CD14-positive monocyte (primary cell): ENCODE data around the gene NXPH1. TPM values are rescaled to one million over a fixed set of nuclear protein-coding genes. Genes with fewer than 3 reads are reported as not detected.

Experiments
- DNase-seq, 3 donors: peaks; one replicate each; pipeline ENCODE4 v3.0.0-alpha.2; 2011 to 2022
- H2AFZ ChIP-seq: 2 replicates; pipeline ENCODE4 v1.6.0; 2012; ENCODE audit warnings: mild to moderate bottlenecking, low read depth, low read length, inconsistent platforms; ENCODE audit not compliant: insufficient read depth, poor library complexity, severe bottlenecking
- H3K27ac ChIP-seq, 2 donors: 1 replicate in 1 of 2; 2 replicates in 1 of 2; pipeline ENCODE4 v1.5.1; 2012 to 2013; ENCODE audit warnings: low read length in 2 of 2, control low read depth in 1 of 2, inconsistent platforms in 1 of 2, low read depth in 1 of 2, mild to moderate bottlenecking in 1 of 2
- H3K27me3 ChIP-seq, 2 donors: one replicate each; pipeline versions ENCODE4 v1.6.0 to v1.6.1; 2011 to 2013; ENCODE audit warnings: low read length in 2 of 2; ENCODE audit not compliant: control insufficient read depth in 2 of 2, insufficient read depth in 2 of 2
- H3K36me3 ChIP-seq, 2 donors: replicated peaks in 1 of 2; 1 replicate in 1 of 2; 2 replicates in 1 of 2; pipeline versions ENCODE4 v1.5.1 to v1.6.1; 2012 to 2013; ENCODE audit warnings: low read length in 2 of 2, control low read depth in 1 of 2, inconsistent platforms in 1 of 2, mild to moderate bottlenecking in 1 of 2; ENCODE audit not compliant: insufficient read depth in 2 of 2, control insufficient read depth in 1 of 2
- H3K4me1 ChIP-seq, 2 donors: 1 replicate in 1 of 2; 2 replicates in 1 of 2; pipeline versions ENCODE4 v1.5.1 to v1.6.1; 2012 to 2013; ENCODE audit warnings: low read length in 2 of 2, control low read depth in 1 of 2, inconsistent platforms in 1 of 2, mild to moderate bottlenecking in 1 of 2, moderate library complexity in 1 of 2; ENCODE audit not compliant: insufficient read depth in 2 of 2, control insufficient read depth in 1 of 2
- H3K4me2 ChIP-seq: replicated peaks from 2 replicates; pipeline ENCODE3; 2012; ENCODE audit warnings: low read length, moderate library complexity, mild to moderate bottlenecking; ENCODE audit not compliant: poor library complexity, severe bottlenecking; ENCODE audit errors: extremely low read depth
- H3K4me3 ChIP-seq, 3 experiments: fragments of 200-600 bp in 1 of 3; sonication (generic) in 1 of 3; replicated peaks in 1 of 3; 1 replicate in 2 of 3; 2 replicates in 1 of 3; pipeline ENCODE4 v1.5.1; 2011 to 2013; ENCODE audit warnings: low read length in 3 of 3, mild to moderate bottlenecking in 3 of 3, control low read depth in 2 of 3, low read depth in 2 of 3, inconsistent platforms in 1 of 3, moderate library complexity in 1 of 3
- H3K79me2 ChIP-seq: 2 replicates; pipeline ENCODE4 v1.6.0; 2012; ENCODE audit warnings: mild to moderate bottlenecking, control low read depth, inconsistent platforms, low read length, moderate library complexity; ENCODE audit not compliant: insufficient read depth
- H3K9ac ChIP-seq: 2 replicates; pipeline ENCODE4 v1.6.0; 2017; ENCODE audit warnings: low read length, mild to moderate bottlenecking; ENCODE audit not compliant: insufficient read depth, poor library complexity, severe bottlenecking
- H3K9me3 ChIP-seq, 2 donors: replicated peaks in 1 of 2; 1 replicate in 1 of 2; 2 replicates in 1 of 2; pipeline versions ENCODE4 v1.5.1 to v1.6.1; 2012 to 2013; ENCODE audit warnings: low read length in 2 of 2, control low read depth in 1 of 2; ENCODE audit not compliant: control insufficient read depth in 1 of 2, insufficient read depth in 1 of 2
- H4K20me1 ChIP-seq: 2 replicates; pipeline ENCODE4 v1.6.0; 2012; ENCODE audit warnings: mild to moderate bottlenecking, low read length, control low read depth, moderate library complexity; ENCODE audit not compliant: insufficient read depth
- H3K27ac Mint-ChIP-seq, 7 donors: one replicate each; pipeline ENCODE4 v1.8.0; 2020; ENCODE audit warnings: mild to moderate bottlenecking in 7 of 7, mixed read lengths in 7 of 7, moderate library complexity in 6 of 7, inconsistent platforms in 2 of 7
- H3K27me3 Mint-ChIP-seq, 3 donors: one replicate each; pipeline ENCODE4 v1.8.0; 2021 to 2022; ENCODE audit warnings: low read depth in 3 of 3, mild to moderate bottlenecking in 3 of 3, mixed read lengths in 3 of 3, moderate library complexity in 3 of 3, inconsistent platforms in 1 of 3
- H3K36me3 Mint-ChIP-seq, 2 donors: one replicate each; pipeline ENCODE4 v1.8.0; 2020; ENCODE audit warnings: mixed read lengths in 2 of 2, inconsistent platforms in 1 of 2, mild to moderate bottlenecking in 1 of 2
- H3K4me1 Mint-ChIP-seq: one replicate; pipeline ENCODE4 v1.8.0; 2020; ENCODE audit warnings: mild to moderate bottlenecking, mixed read lengths
- H3K4me3 Mint-ChIP-seq, 2 donors: one replicate each; pipeline ENCODE4 v1.8.0; 2020; ENCODE audit warnings: mild to moderate bottlenecking in 2 of 2, mixed read lengths in 2 of 2, moderate library complexity in 1 of 2
- H3K9me3 Mint-ChIP-seq, 7 donors: one replicate each; pipeline ENCODE4 v1.8.0; 2020 to 2022; ENCODE audit warnings: mixed read lengths in 7 of 7, mild to moderate bottlenecking in 6 of 7, moderate library complexity in 6 of 7, inconsistent platforms in 2 of 7
- WGBS: methylation state at CpG from one replicate; pipeline ENCODE4 v1.1.5; 2013; ENCODE audit warnings: missing lambda C conversion rate; ENCODE audit not compliant: insufficient coverage; 5-methylcytosine and 5-hydroxymethylcytosine counted together
- intact Hi-C, 2 donors: fragments of 100-400 bp; cut with micrococcal nuclease; formaldehyde crosslinking; loops; one replicate each; pipeline versions ENCODE4 v1.15.0 to v1.15.1; 2023
- polyA plus RNA-seq, 3 donors: library from polyadenylated mRNA; depleted of rRNA in 1 of 3; unstranded in 2 of 3; stranded (reverse) in 1 of 3; fragments of 300-500 nt in 2 of 3; fragments of >200 nt in 1 of 3; fragmentation: Illumina TruSeq in 2 of 3; gene quantifications; 1 replicate in 2 of 3; 2 replicates in 1 of 3; pipeline ENCODE4 v1.2.3, GENCODE V29; 2012 to 2021
- TF ChIP-seq, protein P1 (sequence below): fragments of 200-600 bp; IDR thresholded peaks from one replicate; pipeline ENCODE4 v1.8.0; 2022; ENCODE audit warnings: antibody characterized with exemption, mild to moderate bottlenecking

Gene NXPH1
- polyA plus RNA-seq, 3 donors = not detected

DNA sequence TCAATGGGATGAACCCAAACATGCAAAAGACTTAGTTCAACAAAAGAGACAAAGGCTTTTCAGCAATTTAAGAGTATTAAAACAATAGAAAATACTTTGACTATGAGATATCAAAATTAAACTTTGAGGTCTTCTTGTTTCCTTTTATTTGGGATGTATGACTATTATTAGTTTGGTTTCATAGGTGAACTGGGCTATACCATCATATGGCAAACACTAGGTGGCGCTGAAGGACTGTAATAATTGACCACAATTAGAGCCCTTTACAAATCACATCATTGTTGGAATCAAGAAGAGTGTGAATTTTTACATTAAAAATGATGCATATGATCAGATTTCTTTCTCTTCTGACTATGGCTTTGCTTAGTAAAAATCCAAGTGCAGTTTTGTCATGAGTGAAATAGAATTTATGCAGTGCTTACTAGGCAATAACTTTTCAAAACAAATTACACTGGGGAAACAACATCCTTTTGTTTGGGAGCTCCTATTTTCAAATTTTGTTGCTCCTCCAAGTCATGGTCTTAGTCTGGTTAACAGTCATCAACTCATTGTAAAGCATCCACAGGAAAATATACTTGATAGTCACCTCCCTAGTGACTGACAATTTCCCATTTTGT, 14.7 kb upstream of the NXPH1 start:
- Histone ChIP-seq H4K20me1 (no peaks in the 10 kb centered on the region), H3K36me3 (no peaks in the 10 kb centered on the region), H3K4me2 (no peak overlapping the region), H3K4me3 (no peak overlapping the region), H3K9ac (no peak overlapping the region), H2AFZ (no peak overlapping the region), H3K4me1 (no peaks in the 10 kb centered on the region), H3K27ac (no peak overlapping the region), H3K27me3 (no peaks in the 10 kb centered on the region), H3K9me3 (no peaks in the 10 kb centered on the region), H3K79me2 (no peaks in the 10 kb centered on the region)
- H3K36me3 Mint-ChIP-seq = no peaks in the 10 kb centered on the region
- no peaks in the 10 kb centered on the region for H3K27me3 Mint-ChIP-seq
- H3K27ac Mint-ChIP-seq = no peak overlapping the region
- DNase-seq = peak; percentile 10 to 35 (median 26)
- TF ChIP-seq, protein P1, sequence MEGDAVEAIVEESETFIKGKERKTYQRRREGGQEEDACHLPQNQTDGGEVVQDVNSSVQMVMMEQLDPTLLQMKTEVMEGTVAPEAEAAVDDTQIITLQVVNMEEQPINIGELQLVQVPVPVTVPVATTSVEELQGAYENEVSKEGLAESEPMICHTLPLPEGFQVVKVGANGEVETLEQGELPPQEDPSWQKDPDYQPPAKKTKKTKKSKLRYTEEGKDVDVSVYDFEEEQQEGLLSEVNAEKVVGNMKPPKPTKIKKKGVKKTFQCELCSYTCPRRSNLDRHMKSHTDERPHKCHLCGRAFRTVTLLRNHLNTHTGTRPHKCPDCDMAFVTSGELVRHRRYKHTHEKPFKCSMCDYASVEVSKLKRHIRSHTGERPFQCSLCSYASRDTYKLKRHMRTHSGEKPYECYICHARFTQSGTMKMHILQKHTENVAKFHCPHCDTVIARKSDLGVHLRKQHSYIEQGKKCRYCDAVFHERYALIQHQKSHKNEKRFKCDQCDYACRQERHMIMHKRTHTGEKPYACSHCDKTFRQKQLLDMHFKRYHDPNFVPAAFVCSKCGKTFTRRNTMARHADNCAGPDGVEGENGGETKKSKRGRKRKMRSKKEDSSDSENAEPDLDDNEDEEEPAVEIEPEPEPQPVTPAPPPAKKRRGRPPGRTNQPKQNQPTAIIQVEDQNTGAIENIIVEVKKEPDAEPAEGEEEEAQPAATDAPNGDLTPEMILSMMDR = peak; percentile 82
- H3K4me1 Mint-ChIP-seq = no peaks in the 10 kb centered on the region
- no peak overlapping the region for H3K4me3 Mint-ChIP-seq
- intact Hi-C loops = no loop called here
- no peaks in the 10 kb centered on the region for H3K9me3 Mint-ChIP-seq
- WGBS = no CpG with 5 or more reads among the region's 1 CpG

DNA sequence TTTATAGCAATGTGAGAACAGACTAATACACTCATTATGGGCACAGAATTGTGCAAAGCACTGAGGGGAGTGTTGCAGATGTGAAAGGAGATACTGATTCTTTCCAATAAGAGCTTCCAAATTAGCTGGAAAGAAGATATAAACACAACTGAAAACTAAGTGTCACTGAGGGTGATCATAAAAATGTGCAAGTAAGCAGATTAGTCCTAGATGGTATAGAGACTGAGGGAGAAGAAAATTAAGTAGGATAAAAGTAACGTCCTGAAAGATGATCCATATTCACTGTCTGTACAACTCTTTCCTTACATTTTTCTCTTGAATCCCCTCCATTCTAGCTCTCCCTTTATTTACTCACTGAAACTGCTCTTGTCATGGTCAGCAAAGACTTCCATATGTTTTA, 11.2 kb upstream of the NXPH1 start:
- Mint-ChIP-seq H3K27ac (no peak overlapping the region), H3K27me3 (no peaks in the 10 kb centered on the region), H3K4me3 (no peak overlapping the region), H3K4me1 (no peaks in the 10 kb centered on the region), H3K9me3 (no peaks in the 10 kb centered on the region), H3K36me3 (no peaks in the 10 kb centered on the region)
- no peaks in the 10 kb centered on the region for H3K36me3 ChIP-seq
- no peak overlapping the region for H3K4me2 ChIP-seq
- H4K20me1 ChIP-seq = no peaks in the 10 kb centered on the region
- no peaks in the 10 kb centered on the region for H3K27me3 ChIP-seq
- DNase-seq = no peak
- intact Hi-C loops = no loop called here
- no peaks in the 10 kb centered on the region for H3K4me1 ChIP-seq
- no peak overlapping the region for H3K9ac ChIP-seq
- no peaks in the 10 kb centered on the region for H3K9me3 ChIP-seq
- no peak overlapping the region for H3K4me3 ChIP-seq
- H2AFZ ChIP-seq = no peak overlapping the region
- no CpG with 5 or more reads among the region's 1 CpG for WGBS
- H3K79me2 ChIP-seq = no peaks in the 10 kb centered on the region
- no peak overlapping the region for H3K27ac ChIP-seq
- TF ChIP-seq, protein P1 = no peak
